Memory B cell (primary cell): ENCODE data around the gene AGPAT2.
A peak's percentile ranks its signal among the peaks of the same experiment; 100 is the strongest.

Experiments
- ATAC-seq: fragments of 150-1000 bp; cut with Tn5 transposase; 2 replicates; pipeline ENCODE4 v1.10.0; 2021; ENCODE audit warnings: low read depth, mild to moderate bottlenecking, moderate library complexity
- DNase-seq, 2 donors: peaks; one replicate each; pipeline ENCODE4 v3.0.0; 2022; ENCODE audit warnings: low spot score in 2 of 2
- H3K27ac Mint-ChIP-seq: one replicate; pipeline ENCODE4 v1.8.0; 2022; ENCODE audit warnings: mild to moderate bottlenecking, moderate library complexity, mixed read lengths
- H3K27me3 Mint-ChIP-seq: one replicate; pipeline ENCODE4 v1.8.0; 2022; ENCODE audit warnings: mixed read lengths
- H3K36me3 Mint-ChIP-seq: one replicate; pipeline ENCODE4 v1.8.0; 2022; ENCODE audit warnings: mild to moderate bottlenecking, mixed read lengths
- H3K4me1 Mint-ChIP-seq: one replicate; pipeline ENCODE4 v1.8.0; 2022; ENCODE audit warnings: mixed read lengths
- H3K4me3 Mint-ChIP-seq: one replicate; pipeline ENCODE4 v1.8.0; 2022; ENCODE audit warnings: mild to moderate bottlenecking, moderate library complexity, mixed read lengths
- H3K9me3 Mint-ChIP-seq: one replicate; pipeline ENCODE4 v1.8.0; 2022; ENCODE audit warnings: mixed read lengths

Gene AGPAT2

GRCh38 chr9:136700959-136701667 is 13.9 kb upstream of the AGPAT2 start:
- H3K4me3 Mint-ChIP-seq: peak overlapping the region; percentile 80
- DNase-seq: peak; percentile 65 to 69
- no peaks in the 10 kb centered on the region for H3K9me3 Mint-ChIP-seq
- H3K27ac Mint-ChIP-seq: peak overlapping the region; percentile 92
- peak; percentile 76 for ATAC-seq
- H3K27me3 Mint-ChIP-seq: peaks cover 14% of the 10 kb centered on the region
- H3K4me1 Mint-ChIP-seq: peaks cover 25% of the 10 kb centered on the region
- H3K36me3 Mint-ChIP-seq: no peaks in the 10 kb centered on the region

- Mint-ChIP-seq H3K4me1 (peaks cover 25% of the 10 kb centered on the region), H3K36me3 (no peaks in the 10 kb centered on the region), H3K4me3 (no peak overlapping the region), H3K27ac (no peak overlapping the region), H3K9me3 (no peaks in the 10 kb centered on the region), H3K27me3 (peaks cover 16% of the 10 kb centered on the region)
- ATAC-seq (no peak), DNase-seq (no peak)
Observed at GRCh38 chr9:136700304-136700703, 13.0 kb upstream of the AGPAT2 start.

GRCh38 chr9:136698635-136699246 is 11.5 kb upstream of the AGPAT2 start:
- no peak for ATAC-seq
- H3K27ac Mint-ChIP-seq: no peak overlapping the region
- no peaks in the 10 kb centered on the region for H3K36me3 Mint-ChIP-seq
- H3K4me1 Mint-ChIP-seq: peaks cover 25% of the 10 kb centered on the region
- no peaks in the 10 kb centered on the region for H3K9me3 Mint-ChIP-seq
- no peak overlapping the region for H3K4me3 Mint-ChIP-seq
- DNase-seq: no peak
- peaks cover 13% of the 10 kb centered on the region for H3K27me3 Mint-ChIP-seq

GRCh38 chr9:136697821-136698526 is 10.7 kb upstream of the AGPAT2 start:
- no peak for DNase-seq
- Mint-ChIP-seq H3K27me3 (peaks cover 17% of the 10 kb centered on the region), H3K27ac (no peak overlapping the region), H3K36me3 (no peaks in the 10 kb centered on the region), H3K4me1 (peaks cover 26% of the 10 kb centered on the region), H3K9me3 (no peaks in the 10 kb centered on the region), H3K4me3 (no peak overlapping the region)
- ATAC-seq: no peak

GRCh38 chr9:136697146-136697820 is 10.0 kb upstream of the AGPAT2 start:
- Mint-ChIP-seq H3K36me3 (no peaks in the 10 kb centered on the region), H3K4me3 (no peak overlapping the region), H3K27ac (no peak overlapping the region)

GRCh38 chr9:136696502-136696901 is 9.2 kb upstream of the AGPAT2 start:
- ATAC-seq: no peak
- H3K27me3 Mint-ChIP-seq: peaks cover 19% of the 10 kb centered on the region
- no peaks in the 10 kb centered on the region for H3K9me3 Mint-ChIP-seq
- no peaks in the 10 kb centered on the region for H3K36me3 Mint-ChIP-seq
- H3K4me3 Mint-ChIP-seq: no peak overlapping the region
- DNase-seq: no peak
- H3K27ac Mint-ChIP-seq: no peak overlapping the region
- H3K4me1 Mint-ChIP-seq: peaks cover 20% of the 10 kb centered on the region

More at GRCh38 chr9:136697146-136697820, 10.0 kb upstream of the AGPAT2 start:
- Mint-ChIP-seq H3K4me1 (peaks cover 26% of the 10 kb centered on the region), H3K9me3 (no peaks in the 10 kb centered on the region), H3K27me3 (peaks cover 19% of the 10 kb centered on the region)
- ATAC-seq (no peak), DNase-seq (no peak)

GRCh38 chr9:136695955-136696354 is 8.7 kb upstream of the AGPAT2 start:
- Mint-ChIP-seq H3K27ac (no peak overlapping the region), H3K27me3 (peaks cover 21% of the 10 kb centered on the region), H3K9me3 (no peaks in the 10 kb centered on the region), H3K36me3 (no peaks in the 10 kb centered on the region), H3K4me3 (no peak overlapping the region), H3K4me1 (peaks cover 16% of the 10 kb centered on the region)
- ATAC-seq (no peak), DNase-seq (no peak)

- no peak overlapping the region for H3K27ac Mint-ChIP-seq
- peaks cover 14% of the 10 kb centered on the region for H3K4me1 Mint-ChIP-seq
- H3K27me3 Mint-ChIP-seq: peaks cover 21% of the 10 kb centered on the region
- H3K9me3 Mint-ChIP-seq: no peaks in the 10 kb centered on the region
- H3K36me3 Mint-ChIP-seq: no peaks in the 10 kb centered on the region
- DNase-seq: no peak
- no peak for ATAC-seq
- H3K4me3 Mint-ChIP-seq: no peak overlapping the region
Observed at GRCh38 chr9:136695435-136695895, 8.2 kb upstream of the AGPAT2 start.

GRCh38 chr9:136694872-136695247 is 7.6 kb upstream of the AGPAT2 start:
- Mint-ChIP-seq H3K27ac (no peak overlapping the region), H3K36me3 (no peaks in the 10 kb centered on the region), H3K9me3 (no peaks in the 10 kb centered on the region), H3K4me3 (no peak overlapping the region), H3K27me3 (peaks cover 23% of the 10 kb centered on the region), H3K4me1 (peaks cover 10% of the 10 kb centered on the region)
- DNase-seq: no peak
- ATAC-seq: no peak

- ATAC-seq (peak; percentile 62), DNase-seq (no peak)
- no peak overlapping the region for H3K27ac Mint-ChIP-seq
- H3K36me3 Mint-ChIP-seq: no peaks in the 10 kb centered on the region
- H3K27me3 Mint-ChIP-seq: peaks cover 23% of the 10 kb centered on the region
- no peaks in the 10 kb centered on the region for H3K9me3 Mint-ChIP-seq
- H3K4me3 Mint-ChIP-seq: no peak overlapping the region
- H3K4me1 Mint-ChIP-seq: peaks cover 10% of the 10 kb centered on the region
Observed at GRCh38 chr9:136694163-136694871, 7.1 kb upstream of the AGPAT2 start.

- ATAC-seq: peak; percentile 14
- Mint-ChIP-seq H3K27me3 (peaks cover 23% of the 10 kb centered on the region), H3K36me3 (no peaks in the 10 kb centered on the region)
Observed at GRCh38 chr9:136693490-136694162, 6.4 kb upstream of the AGPAT2 start.

GRCh38 chr9:136693135-136693489 is 5.9 kb upstream of the AGPAT2 start:
- ATAC-seq (no peak), DNase-seq (no peak)
- H3K4me1 Mint-ChIP-seq: peaks cover 10% of the 10 kb centered on the region
- no peak overlapping the region for H3K4me3 Mint-ChIP-seq
- H3K9me3 Mint-ChIP-seq: no peaks in the 10 kb centered on the region
- no peaks in the 10 kb centered on the region for H3K36me3 Mint-ChIP-seq
- peaks cover 23% of the 10 kb centered on the region for H3K27me3 Mint-ChIP-seq
- H3K27ac Mint-ChIP-seq: no peak overlapping the region

More at GRCh38 chr9:136693490-136694162, 6.4 kb upstream of the AGPAT2 start:
- DNase-seq: no peak
- Mint-ChIP-seq H3K4me1 (peaks cover 10% of the 10 kb centered on the region), H3K9me3 (no peaks in the 10 kb centered on the region), H3K4me3 (no peak overlapping the region), H3K27ac (no peak overlapping the region)
